Karpas-422 (cell line): ENCODE data around the gene UTP15. TPM values are rescaled to one million over a fixed set of nuclear protein-coding genes. Genes with fewer than 3 reads are reported as not detected.

Experiments
- DNase-seq: peaks from one replicate; pipeline ENCODE4 v3.0.0-alpha.2; 2015
- H2AFZ ChIP-seq: fragments of 200-600 bp; sonication (generic); 2 replicates; pipeline ENCODE4 v1.6.1; 2014; ENCODE audit warnings: antibody characterized with exemption, low read length, mixed read lengths
- H3K27ac ChIP-seq: fragments of 200-600 bp; sonication (generic); 2 replicates; pipeline ENCODE4 v1.5.1; 2014; ENCODE audit warnings: mild to moderate bottlenecking, low read length, moderate library complexity
- H3K27me3 ChIP-seq: fragments of 200-600 bp; sonication (generic); 2 replicates; pipeline ENCODE4 v1.6.1; 2014; ENCODE audit warnings: low read length, mixed read lengths
- H3K36me3 ChIP-seq: fragments of 200-600 bp; sonication (generic); 2 replicates; pipeline ENCODE4 v1.6.1; 2014; ENCODE audit warnings: low read length, mixed read lengths; ENCODE audit not compliant: insufficient read depth
- H3K4me1 ChIP-seq: fragments of 200-600 bp; sonication (generic); 2 replicates; pipeline ENCODE4 v1.6.1; 2014; ENCODE audit warnings: mild to moderate bottlenecking, low read length, mixed read lengths
- H3K4me2 ChIP-seq: fragments of 200-600 bp; sonication (generic); 2 replicates; pipeline ENCODE4 v1.6.1; 2014; ENCODE audit warnings: low read length, low read depth, mild to moderate bottlenecking; ENCODE audit not compliant: poor library complexity, severe bottlenecking
- H3K4me3 ChIP-seq: fragments of 200-600 bp; sonication (generic); 2 replicates; pipeline ENCODE4 v1.5.1; 2014; ENCODE audit warnings: mild to moderate bottlenecking, antibody characterized with exemption, low read length, mixed read lengths
- H3K79me2 ChIP-seq: fragments of 200-600 bp; sonication (generic); 2 replicates; pipeline ENCODE4 v1.6.1; 2014; ENCODE audit warnings: mild to moderate bottlenecking, low read length, mixed read lengths
- H3K9ac ChIP-seq: fragments of 200-600 bp; sonication (generic); 2 replicates; pipeline ENCODE4 v1.6.0; 2014; ENCODE audit warnings: low read length
- H3K9me2 ChIP-seq: fragments of 200-600 bp; sonication (generic), shearing (Covaris generic); replicated peaks from 2 replicates; pipeline ENCODE4 v1.6.0; 2014; ENCODE audit warnings: mild to moderate bottlenecking, low read length, moderate library complexity; ENCODE audit not compliant: insufficient read depth
- H3K9me3 ChIP-seq: fragments of 300-700, 200-600 bp; sonication (generic); 2 replicates; pipeline ENCODE4 v1.6.1; 2014; ENCODE audit warnings: low read length, mixed read lengths
- H4K20me1 ChIP-seq: fragments of 200-600 bp; sonication (generic); 2 replicates; pipeline ENCODE4 v1.6.1; 2014; ENCODE audit warnings: mild to moderate bottlenecking, antibody characterized with exemption, low read length, low read depth; ENCODE audit not compliant: insufficient read depth
- total RNA-seq: library from RNA; depleted of rRNA; stranded (reverse); fragments of >200 nt; shearing (Covaris generic); gene quantifications from 2 replicates; pipeline ENCODE4 v1.2.3, GENCODE V29; 2014; ENCODE audit warnings: low replicate concordance; rRNA removed

Gene UTP15
- 21.0 and 42.9 TPM in 2 replicates for total RNA-seq

- H3K9me2 ChIP-seq, result no peaks in the 10 kb centered on the region
- peak within 1 kb of the TSS; percentile 92 for H3K9ac ChIP-seq
- no peaks in the 10 kb centered on the region for H3K27me3 ChIP-seq
- H3K4me2 ChIP-seq, result peak within 1 kb of the TSS; percentile 96
- peaks cover 77% of the 10 kb centered on the region for H3K79me2 ChIP-seq
- H3K4me1 ChIP-seq, result peaks cover 29% of the 10 kb centered on the region
- peak within 1 kb of the TSS; percentile 66 for H3K27ac ChIP-seq
- peak within 1 kb of the TSS; percentile 95 for H3K4me3 ChIP-seq
- DNase-seq, result peak; percentile 99
- no peaks in the 10 kb centered on the region for H4K20me1 ChIP-seq
- peaks cover 35% of the 10 kb centered on the region for H3K36me3 ChIP-seq
- peak within 1 kb of the TSS; percentile 80; the same call in 1 of the 2 replicates for H2AFZ ChIP-seq
- no peaks in the 10 kb centered on the region for H3K9me3 ChIP-seq
Measured at GRCh38 chr5:73565139-73565968, at the start of gene UTP15, which contains the start of gene ANKRA2. TSS of gene UTP15 (plus strand) at chr5:73565743. CDS start at chr5:73567345, 1,602 bp downstream. TSS of gene ANKRA2 (minus strand) at chr5:73565639. CDS start at chr5:73562881, 2,758 bp downstream.

GRCh38 chr5:73519531-73520283 is 45.8 kb upstream of the UTP15 start:
- no peaks in the 10 kb centered on the region for H3K27me3 ChIP-seq
- no peaks in the 10 kb centered on the region for H3K9me3 ChIP-seq
- DNase-seq, result peak; percentile 94
- H3K79me2 ChIP-seq, result no peaks in the 10 kb centered on the region
- H3K9me2 ChIP-seq, result no peaks in the 10 kb centered on the region
- H3K27ac ChIP-seq, result no peak overlapping the region
- H3K9ac ChIP-seq, result peak overlapping the region; percentile 39
- H3K36me3 ChIP-seq, result no peaks in the 10 kb centered on the region
- H2AFZ ChIP-seq, result peak overlapping the region; percentile 76; the same call in 1 of the 2 replicates
- H3K4me3 ChIP-seq, result peak overlapping the region; percentile 29; the same call in 1 of the 2 replicates
- peak overlapping the region; percentile 49 for H3K4me2 ChIP-seq
- peaks cover 8% of the 10 kb centered on the region for H3K4me1 ChIP-seq
- H4K20me1 ChIP-seq, result no peaks in the 10 kb centered on the region

- no peak for DNase-seq
- no peak overlapping the region for H3K27ac ChIP-seq
Measured at GRCh38 chr5:73522989-73523388, 42.6 kb upstream of the UTP15 start.

GRCh38 chr5:73523861-73524260 is 41.7 kb upstream of the UTP15 start:
- H3K4me3 ChIP-seq, result no peak overlapping the region
- H3K4me2 ChIP-seq, result no peak overlapping the region
- DNase-seq, result no peak
- H3K79me2 ChIP-seq, result no peaks in the 10 kb centered on the region
- no peaks in the 10 kb centered on the region for H3K36me3 ChIP-seq
- no peak overlapping the region for H3K9ac ChIP-seq
- no peak overlapping the region for H2AFZ ChIP-seq
- no peaks in the 10 kb centered on the region for H3K9me2 ChIP-seq
- H3K27me3 ChIP-seq, result no peaks in the 10 kb centered on the region
- H3K27ac ChIP-seq, result no peak overlapping the region
- peaks cover 8% of the 10 kb centered on the region for H3K4me1 ChIP-seq
- H3K9me3 ChIP-seq, result no peaks in the 10 kb centered on the region
- H4K20me1 ChIP-seq, result no peaks in the 10 kb centered on the region

More at GRCh38 chr5:73522989-73523388, 42.6 kb upstream of the UTP15 start:
- Histone ChIP-seq H3K36me3 (no peaks in the 10 kb centered on the region), H3K27me3 (no peaks in the 10 kb centered on the region), H3K4me2 (no peak overlapping the region), H4K20me1 (no peaks in the 10 kb centered on the region), H3K4me1 (peaks cover 8% of the 10 kb centered on the region), H3K4me3 (no peak overlapping the region), H3K79me2 (no peaks in the 10 kb centered on the region), H3K9me2 (no peaks in the 10 kb centered on the region), H2AFZ (no peak overlapping the region), H3K9me3 (no peaks in the 10 kb centered on the region), H3K9ac (no peak overlapping the region)

- no peaks in the 10 kb centered on the region for H3K27me3 ChIP-seq
- H3K9ac ChIP-seq, result no peak overlapping the region
- H3K4me2 ChIP-seq, result no peak overlapping the region
- H3K79me2 ChIP-seq, result no peaks in the 10 kb centered on the region
- no peaks in the 10 kb centered on the region for H3K9me2 ChIP-seq
- H2AFZ ChIP-seq, result no peak overlapping the region
- no peaks in the 10 kb centered on the region for H3K4me1 ChIP-seq
- H3K9me3 ChIP-seq, result no peaks in the 10 kb centered on the region
- H3K27ac ChIP-seq, result no peak overlapping the region
- no peaks in the 10 kb centered on the region for H4K20me1 ChIP-seq
- no peak overlapping the region for H3K4me3 ChIP-seq
- no peaks in the 10 kb centered on the region for H3K36me3 ChIP-seq
- DNase-seq, result no peak
Measured at GRCh38 chr5:73525606-73526203, 39.8 kb upstream of the UTP15 start.

- no peaks in the 10 kb centered on the region for H3K9me3 ChIP-seq
- no peaks in the 10 kb centered on the region for H4K20me1 ChIP-seq
- no peak overlapping the region for H3K4me3 ChIP-seq
- H3K9ac ChIP-seq, result no peak overlapping the region
- no peaks in the 10 kb centered on the region for H3K27me3 ChIP-seq
- no peak overlapping the region for H3K4me2 ChIP-seq
- no peaks in the 10 kb centered on the region for H3K79me2 ChIP-seq
- no peak for DNase-seq
- H3K36me3 ChIP-seq, result no peaks in the 10 kb centered on the region
- H3K4me1 ChIP-seq, result no peaks in the 10 kb centered on the region
- no peak overlapping the region for H2AFZ ChIP-seq
- H3K9me2 ChIP-seq, result no peaks in the 10 kb centered on the region
- no peak overlapping the region for H3K27ac ChIP-seq
Measured at GRCh38 chr5:73528248-73528647, 37.3 kb upstream of the UTP15 start.

GRCh38 chr5:73529081-73529480 is 36.5 kb upstream of the UTP15 start:
- Histone ChIP-seq H3K36me3 (no peaks in the 10 kb centered on the region), H3K9me2 (no peaks in the 10 kb centered on the region), H3K4me1 (no peaks in the 10 kb centered on the region), H3K9ac (no peak overlapping the region), H3K79me2 (no peaks in the 10 kb centered on the region), H2AFZ (no peak overlapping the region), H3K4me3 (no peak overlapping the region), H3K4me2 (no peak overlapping the region), H4K20me1 (no peaks in the 10 kb centered on the region), H3K9me3 (no peaks in the 10 kb centered on the region), H3K27ac (no peak overlapping the region), H3K27me3 (no peaks in the 10 kb centered on the region)
- DNase-seq, result no peak

- Histone ChIP-seq H3K27me3 (no peaks in the 10 kb centered on the region), H3K36me3 (no peaks in the 10 kb centered on the region), H3K9ac (no peak overlapping the region), H3K27ac (no peak overlapping the region), H3K9me3 (no peaks in the 10 kb centered on the region), H3K4me1 (no peaks in the 10 kb centered on the region), H3K79me2 (no peaks in the 10 kb centered on the region), H3K4me3 (no peak overlapping the region), H2AFZ (no peak overlapping the region), H4K20me1 (no peaks in the 10 kb centered on the region), H3K4me2 (no peak overlapping the region), H3K9me2 (no peaks in the 10 kb centered on the region)
- DNase-seq, result no peak
Measured at GRCh38 chr5:73531356-73531755, 34.2 kb upstream of the UTP15 start.
